Fibroblast of lung (primary cell): ENCODE results near the gene POLE3.

Experiments used
- EZH2 ChIP-seq: IDR thresholded peaks from 2 replicates; pipeline ENCODE4 v1.5.1; 2012; ENCODE audit warnings: low read length, control low read depth, mild to moderate bottlenecking; ENCODE audit errors: missing control alignments
- TF ChIP-seq, protein P1 (sequence below), 2 donors: IDR thresholded peaks in 1 of 2; conservative IDR thresholded peaks in 1 of 2; 1 replicate in 1 of 2; 2 replicates in 1 of 2; pipeline ENCODE4 v1.5.1; 2011 to 2012; ENCODE audit warnings: low read length in 2 of 2, control low read depth in 1 of 2, inconsistent platforms in 1 of 2, low read depth in 1 of 2, mild to moderate bottlenecking in 1 of 2

DNA sequence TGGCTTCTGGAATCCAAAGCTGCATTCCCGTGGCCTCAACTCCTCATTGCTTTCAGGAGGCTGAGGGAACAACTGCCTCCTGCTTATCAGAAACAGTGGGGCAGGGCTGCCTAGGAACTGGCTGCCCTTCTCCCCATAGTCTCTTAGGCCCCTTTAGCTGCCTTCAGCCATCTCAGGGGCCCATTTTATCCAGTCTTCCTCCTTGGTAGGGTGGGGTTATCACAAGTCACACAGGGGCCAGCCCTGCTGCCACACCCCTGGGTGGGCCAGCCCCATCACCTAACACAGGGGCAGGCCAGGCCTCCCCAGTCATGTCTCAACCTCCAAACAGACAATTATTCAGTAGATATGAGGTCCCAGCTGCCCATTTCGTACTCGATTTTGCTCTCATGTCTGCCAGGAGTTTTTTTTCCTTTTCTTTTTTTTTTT lies 13.3 kb downstream of the POLE3 start:
- TF ChIP-seq, protein P1, sequence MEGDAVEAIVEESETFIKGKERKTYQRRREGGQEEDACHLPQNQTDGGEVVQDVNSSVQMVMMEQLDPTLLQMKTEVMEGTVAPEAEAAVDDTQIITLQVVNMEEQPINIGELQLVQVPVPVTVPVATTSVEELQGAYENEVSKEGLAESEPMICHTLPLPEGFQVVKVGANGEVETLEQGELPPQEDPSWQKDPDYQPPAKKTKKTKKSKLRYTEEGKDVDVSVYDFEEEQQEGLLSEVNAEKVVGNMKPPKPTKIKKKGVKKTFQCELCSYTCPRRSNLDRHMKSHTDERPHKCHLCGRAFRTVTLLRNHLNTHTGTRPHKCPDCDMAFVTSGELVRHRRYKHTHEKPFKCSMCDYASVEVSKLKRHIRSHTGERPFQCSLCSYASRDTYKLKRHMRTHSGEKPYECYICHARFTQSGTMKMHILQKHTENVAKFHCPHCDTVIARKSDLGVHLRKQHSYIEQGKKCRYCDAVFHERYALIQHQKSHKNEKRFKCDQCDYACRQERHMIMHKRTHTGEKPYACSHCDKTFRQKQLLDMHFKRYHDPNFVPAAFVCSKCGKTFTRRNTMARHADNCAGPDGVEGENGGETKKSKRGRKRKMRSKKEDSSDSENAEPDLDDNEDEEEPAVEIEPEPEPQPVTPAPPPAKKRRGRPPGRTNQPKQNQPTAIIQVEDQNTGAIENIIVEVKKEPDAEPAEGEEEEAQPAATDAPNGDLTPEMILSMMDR (conservative IDR thresholded peaks at IDR 0.05 in 1 of 2, IDR thresholded peaks at IDR 0.05 in 1 of 2; ENCODE audit: low read depth in 1 of 2, low read length in 2 of 2) = no peak
- TF ChIP-seq EZH2 = no peak
